ENCODE data around the gene PDCL2.

Gene PDCL2

DNA sequence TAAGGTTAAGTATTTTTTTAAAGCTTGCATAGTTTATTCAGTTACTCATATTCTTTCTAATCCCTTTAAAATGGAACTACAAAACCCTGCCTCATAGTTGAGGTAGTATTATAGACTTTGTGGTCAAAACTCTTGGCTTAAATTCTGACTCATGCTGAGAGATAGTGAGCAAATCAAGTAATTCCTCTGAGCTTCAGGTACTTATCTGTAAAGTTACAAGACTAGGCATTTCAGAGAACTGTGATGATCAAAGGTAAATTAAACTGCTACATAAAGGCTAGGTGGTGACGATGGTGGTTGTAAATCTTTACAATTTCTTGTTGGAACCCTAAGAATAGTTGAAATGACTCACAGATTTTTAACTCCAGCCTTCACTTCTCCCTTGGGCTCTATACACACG is 42.2 kb downstream of the PDCL2 start:
- Histone ChIP-seq H3K9ac (ENCODE audit: low read length) (no peak overlapping the region), H2AFZ (ENCODE audit: low read depth, low read length) (no peak overlapping the region), H3K4me3 (ENCODE audit: low read length) (no peak overlapping the region), H3K36me3 (replicated peaks; ENCODE audit: low read depth, low read length) (no peaks in the 10 kb centered on the region), H3K27ac (ENCODE audit: low read length) (no peak overlapping the region), H4K20me1 (ENCODE audit: insufficient read depth, low read length) (no peaks in the 10 kb centered on the region), H3K79me2 (ENCODE audit: low read length) (peaks cover 12% of the 10 kb centered on the region), H3K4me2 (ENCODE audit: low read length) (no peak overlapping the region), H3K27me3 (ENCODE audit: low read depth, low read length) (peaks cover 10% of the 10 kb centered on the region; the same call in 1 of the 2 replicates), H3K9me3 (ENCODE audit: insufficient read depth, low read length) (no peaks in the 10 kb centered on the region), H3K4me1 (ENCODE audit: low read length) (peaks cover 24% of the 10 kb centered on the region)
- no peak for TF ChIP-seq EZH2phosphoT487 (IDR thresholded peaks at IDR 0.05; ENCODE audit: low read depth)
- TF ChIP-seq, protein P1, sequence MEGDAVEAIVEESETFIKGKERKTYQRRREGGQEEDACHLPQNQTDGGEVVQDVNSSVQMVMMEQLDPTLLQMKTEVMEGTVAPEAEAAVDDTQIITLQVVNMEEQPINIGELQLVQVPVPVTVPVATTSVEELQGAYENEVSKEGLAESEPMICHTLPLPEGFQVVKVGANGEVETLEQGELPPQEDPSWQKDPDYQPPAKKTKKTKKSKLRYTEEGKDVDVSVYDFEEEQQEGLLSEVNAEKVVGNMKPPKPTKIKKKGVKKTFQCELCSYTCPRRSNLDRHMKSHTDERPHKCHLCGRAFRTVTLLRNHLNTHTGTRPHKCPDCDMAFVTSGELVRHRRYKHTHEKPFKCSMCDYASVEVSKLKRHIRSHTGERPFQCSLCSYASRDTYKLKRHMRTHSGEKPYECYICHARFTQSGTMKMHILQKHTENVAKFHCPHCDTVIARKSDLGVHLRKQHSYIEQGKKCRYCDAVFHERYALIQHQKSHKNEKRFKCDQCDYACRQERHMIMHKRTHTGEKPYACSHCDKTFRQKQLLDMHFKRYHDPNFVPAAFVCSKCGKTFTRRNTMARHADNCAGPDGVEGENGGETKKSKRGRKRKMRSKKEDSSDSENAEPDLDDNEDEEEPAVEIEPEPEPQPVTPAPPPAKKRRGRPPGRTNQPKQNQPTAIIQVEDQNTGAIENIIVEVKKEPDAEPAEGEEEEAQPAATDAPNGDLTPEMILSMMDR (IDR thresholded peaks at IDR 0.05; ENCODE audit: low read depth, low read length), result no peak

DNA sequence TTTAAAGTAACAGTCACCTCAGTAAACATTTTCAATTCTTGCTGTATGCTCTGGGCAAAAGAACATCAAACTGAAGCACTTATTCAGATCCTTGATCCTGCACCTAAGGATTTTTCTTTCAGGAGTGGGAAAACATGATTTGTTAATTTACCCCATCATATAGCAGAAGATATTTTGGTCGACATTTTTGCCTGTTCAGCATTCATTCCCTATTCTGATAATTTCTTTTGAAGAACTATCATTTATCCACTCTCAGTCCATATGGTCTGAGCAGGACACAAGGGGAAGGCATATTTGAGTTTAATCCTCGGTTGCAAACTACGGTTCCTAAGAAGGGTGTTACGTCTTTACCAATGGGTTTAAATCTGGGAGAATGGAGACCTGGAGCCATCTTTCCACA is 44.1 kb downstream of the PDCL2 start:
- no peak overlapping the region for H2AFZ ChIP-seq (ENCODE audit: low read depth, low read length)
- peaks cover 10% of the 10 kb centered on the region; the same call in 1 of the 2 replicates for H3K27me3 ChIP-seq (ENCODE audit: low read depth, low read length)
- TF ChIP-seq, protein P1 (IDR thresholded peaks at IDR 0.05; ENCODE audit: low read depth, low read length), result no peak
- no peak for TF ChIP-seq EZH2phosphoT487 (IDR thresholded peaks at IDR 0.05; ENCODE audit: low read depth)
- peaks cover 29% of the 10 kb centered on the region for H3K4me1 ChIP-seq (ENCODE audit: low read length)
- H3K36me3 ChIP-seq (replicated peaks; ENCODE audit: low read depth, low read length), result no peaks in the 10 kb centered on the region
- H3K27ac ChIP-seq (ENCODE audit: low read length), result no peak overlapping the region
- H3K4me3 ChIP-seq (ENCODE audit: low read length), result peak overlapping the region; percentile 90
- peaks cover 32% of the 10 kb centered on the region for H3K79me2 ChIP-seq (ENCODE audit: low read length)
- H4K20me1 ChIP-seq (ENCODE audit: insufficient read depth, low read length), result peaks cover 15% of the 10 kb centered on the region
- H3K9me3 ChIP-seq (ENCODE audit: insufficient read depth, low read length), result no peaks in the 10 kb centered on the region
- peak overlapping the region; percentile 93 for H3K9ac ChIP-seq (ENCODE audit: low read length)
- H3K4me2 ChIP-seq (ENCODE audit: low read length), result peak overlapping the region; percentile 81

DNA sequence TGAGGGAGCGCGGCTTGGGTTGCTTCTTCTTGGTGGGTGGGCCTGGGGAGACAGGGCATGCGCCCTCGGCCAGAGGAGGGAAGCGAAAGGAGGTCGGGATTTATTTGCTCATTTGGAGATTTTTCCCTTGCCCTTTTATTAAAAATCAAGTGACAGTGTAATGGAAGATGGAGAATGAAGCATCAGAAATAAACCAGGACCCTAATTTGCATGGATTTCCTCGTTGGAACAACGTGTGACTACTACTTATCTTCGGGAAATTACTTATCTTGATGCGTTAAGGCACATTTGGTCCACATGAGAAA is 44.6 kb downstream of the PDCL2 start:
- Histone ChIP-seq H3K4me1 (ENCODE audit: low read length) (peaks cover 29% of the 10 kb centered on the region), H3K4me2 (ENCODE audit: low read length) (peak overlapping the region; percentile 81), H3K27ac (ENCODE audit: low read length) (peak overlapping the region; percentile 85; the same call in 1 of the 2 replicates), H3K27me3 (ENCODE audit: low read depth, low read length) (peaks cover 10% of the 10 kb centered on the region; the same call in 1 of the 2 replicates), H3K79me2 (ENCODE audit: low read length) (peaks cover 37% of the 10 kb centered on the region), H2AFZ (ENCODE audit: low read depth, low read length) (peak overlapping the region; percentile 88), H4K20me1 (ENCODE audit: insufficient read depth, low read length) (peaks cover 20% of the 10 kb centered on the region), H3K4me3 (ENCODE audit: low read length) (peak overlapping the region; percentile 90), H3K9me3 (ENCODE audit: insufficient read depth, low read length) (no peaks in the 10 kb centered on the region), H3K9ac (ENCODE audit: low read length) (peak overlapping the region; percentile 93), H3K36me3 (replicated peaks; ENCODE audit: low read depth, low read length) (no peaks in the 10 kb centered on the region)
- TF ChIP-seq, protein P1 (IDR thresholded peaks at IDR 0.05; ENCODE audit: low read depth, low read length), result no peak
- no peak for TF ChIP-seq EZH2phosphoT487 (IDR thresholded peaks at IDR 0.05; ENCODE audit: low read depth)

DNA sequence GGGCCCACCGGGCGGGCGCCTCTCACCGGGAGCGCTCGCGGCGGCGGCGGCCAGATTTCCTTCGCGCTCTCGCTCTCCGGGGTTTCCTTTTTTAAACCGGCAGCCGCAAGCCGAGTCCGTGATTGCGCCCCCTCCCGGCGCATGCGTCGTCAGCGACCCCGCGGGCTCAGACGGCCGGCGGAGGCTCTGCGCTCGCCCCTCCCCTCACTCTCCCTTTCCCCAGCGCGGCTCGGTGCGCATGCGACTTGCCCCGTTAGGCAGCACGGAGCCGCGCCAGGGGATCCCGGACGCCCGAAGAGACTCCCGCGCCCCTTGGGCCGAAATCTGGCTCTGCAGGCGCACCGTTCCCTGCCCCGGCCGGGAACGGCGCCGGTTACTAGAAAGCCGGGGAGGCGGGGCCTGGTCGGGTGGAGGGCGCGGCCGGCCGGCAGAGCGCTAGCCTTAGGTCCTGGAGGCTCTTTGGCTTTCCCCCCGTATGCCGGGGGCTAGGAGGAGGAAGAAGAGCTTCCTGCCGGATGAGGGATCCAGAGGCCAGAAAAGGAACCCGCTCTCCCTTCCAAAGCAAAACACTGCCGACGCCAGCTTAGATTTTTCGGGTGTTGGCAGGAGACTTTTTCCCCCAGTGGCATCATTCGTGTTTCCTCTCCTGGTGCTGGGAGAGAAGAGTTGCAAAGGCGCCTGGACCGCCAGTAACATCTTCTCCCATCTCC is 45.1 kb downstream of the PDCL2 start, which contains the start of gene CLOCK:
TSS of gene CLOCK (minus strand) at position 154 of the 710 bp plus-strand sequence. CDS start 64,124 bp downstream, outside the sequence.
- Histone ChIP-seq H3K4me3 (ENCODE audit: low read length) (peak within 1 kb of the TSS; percentile 90), H3K79me2 (ENCODE audit: low read length) (peaks cover 40% of the 10 kb centered on the region), H4K20me1 (ENCODE audit: insufficient read depth, low read length) (peaks cover 20% of the 10 kb centered on the region), H2AFZ (ENCODE audit: low read depth, low read length) (peak within 1 kb of the TSS; percentile 88), H3K27me3 (ENCODE audit: low read depth, low read length) (peaks cover 10% of the 10 kb centered on the region; the same call in 1 of the 2 replicates), H3K4me1 (ENCODE audit: low read length) (peaks cover 29% of the 10 kb centered on the region), H3K36me3 (replicated peaks; ENCODE audit: low read depth, low read length) (no peaks in the 10 kb centered on the region), H3K27ac (ENCODE audit: low read length) (peak within 1 kb of the TSS; percentile 85), H3K9ac (ENCODE audit: low read length) (peak within 1 kb of the TSS; percentile 93), H3K9me3 (ENCODE audit: insufficient read depth, low read length) (no peaks in the 10 kb centered on the region), H3K4me2 (ENCODE audit: low read length) (peak within 1 kb of the TSS; percentile 81)
- TF ChIP-seq EZH2phosphoT487 (IDR thresholded peaks at IDR 0.05; ENCODE audit: low read depth), result no peak
- TF ChIP-seq, protein P1 (IDR thresholded peaks at IDR 0.05; ENCODE audit: low read depth, low read length), result peak; percentile 43
